ENCODE measurements around the gene ZC3H13.

DNA sequence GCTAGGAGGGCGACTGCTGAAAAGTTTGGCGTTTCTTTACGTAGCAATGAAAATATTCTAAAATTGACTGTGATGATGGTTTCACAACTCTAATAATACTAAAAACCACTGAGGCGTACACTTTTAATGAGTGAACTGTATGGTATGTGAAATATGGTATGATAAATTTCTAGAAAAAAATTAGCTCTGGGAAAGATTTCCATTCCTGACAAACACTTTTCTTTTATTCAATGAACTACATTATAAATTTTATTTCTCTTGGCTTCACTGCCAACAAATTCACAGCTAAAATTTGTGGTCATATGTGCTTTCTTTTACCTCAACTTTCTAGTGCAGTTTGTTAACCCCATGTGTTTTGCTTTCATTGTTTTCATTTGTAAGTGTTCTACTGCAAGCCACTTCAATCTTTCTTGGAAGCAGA is 11.1 kb downstream of the ZC3H13 start:
- TF ChIP-seq, protein P1, sequence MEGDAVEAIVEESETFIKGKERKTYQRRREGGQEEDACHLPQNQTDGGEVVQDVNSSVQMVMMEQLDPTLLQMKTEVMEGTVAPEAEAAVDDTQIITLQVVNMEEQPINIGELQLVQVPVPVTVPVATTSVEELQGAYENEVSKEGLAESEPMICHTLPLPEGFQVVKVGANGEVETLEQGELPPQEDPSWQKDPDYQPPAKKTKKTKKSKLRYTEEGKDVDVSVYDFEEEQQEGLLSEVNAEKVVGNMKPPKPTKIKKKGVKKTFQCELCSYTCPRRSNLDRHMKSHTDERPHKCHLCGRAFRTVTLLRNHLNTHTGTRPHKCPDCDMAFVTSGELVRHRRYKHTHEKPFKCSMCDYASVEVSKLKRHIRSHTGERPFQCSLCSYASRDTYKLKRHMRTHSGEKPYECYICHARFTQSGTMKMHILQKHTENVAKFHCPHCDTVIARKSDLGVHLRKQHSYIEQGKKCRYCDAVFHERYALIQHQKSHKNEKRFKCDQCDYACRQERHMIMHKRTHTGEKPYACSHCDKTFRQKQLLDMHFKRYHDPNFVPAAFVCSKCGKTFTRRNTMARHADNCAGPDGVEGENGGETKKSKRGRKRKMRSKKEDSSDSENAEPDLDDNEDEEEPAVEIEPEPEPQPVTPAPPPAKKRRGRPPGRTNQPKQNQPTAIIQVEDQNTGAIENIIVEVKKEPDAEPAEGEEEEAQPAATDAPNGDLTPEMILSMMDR (IDR thresholded peaks at IDR 0.05; ENCODE audit: poor library complexity, severe bottlenecking) = no peak
- TF ChIP-seq, protein P2, sequence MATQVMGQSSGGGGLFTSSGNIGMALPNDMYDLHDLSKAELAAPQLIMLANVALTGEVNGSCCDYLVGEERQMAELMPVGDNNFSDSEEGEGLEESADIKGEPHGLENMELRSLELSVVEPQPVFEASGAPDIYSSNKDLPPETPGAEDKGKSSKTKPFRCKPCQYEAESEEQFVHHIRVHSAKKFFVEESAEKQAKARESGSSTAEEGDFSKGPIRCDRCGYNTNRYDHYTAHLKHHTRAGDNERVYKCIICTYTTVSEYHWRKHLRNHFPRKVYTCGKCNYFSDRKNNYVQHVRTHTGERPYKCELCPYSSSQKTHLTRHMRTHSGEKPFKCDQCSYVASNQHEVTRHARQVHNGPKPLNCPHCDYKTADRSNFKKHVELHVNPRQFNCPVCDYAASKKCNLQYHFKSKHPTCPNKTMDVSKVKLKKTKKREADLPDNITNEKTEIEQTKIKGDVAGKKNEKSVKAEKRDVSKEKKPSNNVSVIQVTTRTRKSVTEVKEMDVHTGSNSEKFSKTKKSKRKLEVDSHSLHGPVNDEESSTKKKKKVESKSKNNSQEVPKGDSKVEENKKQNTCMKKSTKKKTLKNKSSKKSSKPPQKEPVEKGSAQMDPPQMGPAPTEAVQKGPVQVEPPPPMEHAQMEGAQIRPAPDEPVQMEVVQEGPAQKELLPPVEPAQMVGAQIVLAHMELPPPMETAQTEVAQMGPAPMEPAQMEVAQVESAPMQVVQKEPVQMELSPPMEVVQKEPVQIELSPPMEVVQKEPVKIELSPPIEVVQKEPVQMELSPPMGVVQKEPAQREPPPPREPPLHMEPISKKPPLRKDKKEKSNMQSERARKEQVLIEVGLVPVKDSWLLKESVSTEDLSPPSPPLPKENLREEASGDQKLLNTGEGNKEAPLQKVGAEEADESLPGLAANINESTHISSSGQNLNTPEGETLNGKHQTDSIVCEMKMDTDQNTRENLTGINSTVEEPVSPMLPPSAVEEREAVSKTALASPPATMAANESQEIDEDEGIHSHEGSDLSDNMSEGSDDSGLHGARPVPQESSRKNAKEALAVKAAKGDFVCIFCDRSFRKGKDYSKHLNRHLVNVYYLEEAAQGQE (IDR thresholded peaks at IDR 0.05; ENCODE audit: borderline replicate concordance) = no peak
- TF ChIP-seq EZH2 (IDR thresholded peaks at IDR 0.05; ENCODE audit: borderline replicate concordance, insufficient read depth, low read length, poor library complexity, severe bottlenecking) = no peak
- no peak for TF ChIP-seq POLR2AphosphoS5 (IDR thresholded peaks at IDR 0.05)
- no peak for TF ChIP-seq TAF1 (IDR thresholded peaks at IDR 0.05; ENCODE audit: low read depth)
- no peak for TF ChIP-seq SMC3 (conservative IDR thresholded peaks at IDR 0.05; ENCODE audit: poor library complexity)
- no peak for TF ChIP-seq MXI1 (conservative IDR thresholded peaks at IDR 0.05; ENCODE audit: poor library complexity, severe bottlenecking)
- no peak for TF ChIP-seq RAD21 (conservative IDR thresholded peaks at IDR 0.05)
